Mammary epithelial cell (primary cell): ENCODE measurements around the gene GOLGA6B.

Source experiments
- CTCF ChIP-seq, 2 donors: IDR thresholded peaks in 1 of 2; conservative IDR thresholded peaks in 1 of 2; 2 replicates each; pipeline ENCODE4 v1.5.1; 2011 to 2012; ENCODE audit warnings: inconsistent platforms in 2 of 2, low read length in 2 of 2, mild to moderate bottlenecking in 2 of 2, control low read depth in 1 of 2, low read depth in 1 of 2; ENCODE audit not compliant: insufficient read depth in 1 of 2; ENCODE audit errors: extremely low read depth in 1 of 2
- EZH2 ChIP-seq: IDR thresholded peaks from 2 replicates; pipeline ENCODE4 v1.6.1; 2012; ENCODE audit warnings: low read length, inconsistent platforms, borderline replicate concordance

GRCh38 chr15:72690938-72691337 is 36.4 kb downstream of the GOLGA6B start:
- TF ChIP-seq EZH2 (no peak), CTCF (conservative IDR thresholded peaks at IDR 0.05 in 1 of 2, IDR thresholded peaks at IDR 0.05 in 1 of 2; ENCODE audit: extremely low read depth in 1 of 2, insufficient read depth in 1 of 2, low read depth in 1 of 2, low read length in 2 of 2) (no peak)
